ENCODE data around the gene NDUFS6. TPM values are rescaled to one million over a fixed set of nuclear protein-coding genes. Genes with fewer than 3 reads are reported as not detected.

Gene NDUFS6
- polyA plus RNA-seq, 2 of the 4 experiments (the other 2 are of a cell fraction), result 76.0 to 192 TPM

DNA sequence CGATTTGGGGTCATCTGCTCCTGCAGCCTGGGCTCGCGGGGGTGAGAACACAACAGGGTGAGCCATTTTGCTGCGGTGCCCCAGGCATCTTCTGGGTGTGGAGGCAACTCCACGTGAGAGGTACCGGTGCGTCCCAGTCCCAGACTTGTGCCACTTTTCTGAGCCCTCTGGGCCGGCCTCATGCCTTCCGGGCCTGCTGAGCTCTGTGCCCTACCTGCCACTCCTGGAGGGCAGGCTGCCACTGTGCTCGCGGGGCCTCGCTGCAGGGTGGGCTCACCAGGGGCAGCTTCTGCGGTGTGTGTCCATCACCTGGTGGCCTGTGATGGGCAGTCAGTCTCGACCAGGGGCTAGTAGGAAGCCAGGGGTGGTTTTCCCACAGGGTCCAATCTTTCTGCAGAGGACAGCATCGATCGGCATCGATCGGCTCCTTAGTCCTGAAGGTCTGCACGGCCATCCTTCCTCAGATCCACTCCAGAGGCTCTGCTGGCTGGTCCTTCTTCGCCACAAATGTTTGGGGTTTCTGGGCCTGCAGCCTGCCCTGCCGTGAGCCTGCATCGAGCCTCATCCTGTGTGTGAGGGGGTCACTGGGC lies 58.9 kb downstream of the NDUFS6 start (continued):
- TF ChIP-seq ESRRA (IDR thresholded peaks at IDR 0.05; ENCODE audit: borderline replicate concordance, low read length), result no peak
- TF ChIP-seq KDM5A (IDR thresholded peaks at IDR 0.05), result no peak

DNA sequence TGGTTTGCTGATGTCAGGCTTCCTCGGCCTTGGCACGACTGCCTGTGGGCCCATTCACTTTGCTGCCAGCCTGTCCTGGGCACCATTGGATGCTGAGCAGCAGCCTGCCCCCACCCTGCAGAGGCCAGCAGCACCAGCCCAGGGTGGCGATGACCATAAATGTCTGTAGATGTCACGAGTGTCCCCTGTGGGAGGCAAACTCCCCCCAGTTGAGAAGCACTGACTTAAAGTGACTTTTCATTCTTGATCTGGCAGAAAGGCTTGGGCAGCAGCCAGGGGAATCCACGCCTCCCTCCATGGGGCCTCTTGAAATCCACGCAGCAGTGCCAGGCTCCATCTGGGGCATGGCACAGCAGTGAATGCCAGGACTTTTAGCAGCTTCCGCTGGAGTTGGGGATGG lies 59.7 kb downstream of the NDUFS6 start:
- no peaks in the 10 kb centered on the region for H3K9me3 ChIP-seq
- no peak for DNase-seq (ENCODE audit: low read depth in 1 of 2, low spot score in 1 of 2)
- H3K4me2 ChIP-seq, result no peak overlapping the region
- H3K27ac ChIP-seq, result no peak overlapping the region
- TF ChIP-seq, protein P1, sequence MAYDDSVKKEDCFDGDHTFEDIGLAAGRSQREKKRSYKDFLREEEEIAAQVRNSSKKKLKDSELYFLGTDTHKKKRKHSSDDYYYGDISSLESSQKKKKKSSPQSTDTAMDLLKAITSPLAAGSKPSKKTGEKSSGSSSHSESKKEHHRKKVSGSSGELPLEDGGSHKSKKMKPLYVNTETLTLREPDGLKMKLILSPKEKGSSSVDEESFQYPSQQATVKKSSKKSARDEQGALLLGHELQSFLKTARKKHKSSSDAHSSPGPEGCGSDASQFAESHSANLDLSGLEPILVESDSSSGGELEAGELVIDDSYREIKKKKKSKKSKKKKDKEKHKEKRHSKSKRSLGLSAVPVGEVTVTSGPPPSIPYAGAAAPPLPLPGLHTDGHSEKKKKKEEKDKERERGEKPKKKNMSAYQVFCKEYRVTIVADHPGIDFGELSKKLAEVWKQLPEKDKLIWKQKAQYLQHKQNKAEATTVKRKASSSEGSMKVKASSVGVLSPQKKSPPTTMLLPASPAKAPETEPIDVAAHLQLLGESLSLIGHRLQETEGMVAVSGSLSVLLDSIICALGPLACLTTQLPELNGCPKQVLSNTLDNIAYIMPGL (CRISPR knock-in tag; IDR thresholded peaks at IDR 0.05; ENCODE audit: borderline replicate concordance), result no peak
- no peak for TF ChIP-seq SMC3 (IDR thresholded peaks at IDR 0.05)
- TF ChIP-seq MYC (IDR thresholded peaks at IDR 0.05; ENCODE audit: borderline replicate concordance, low read length), result no peak
- TF ChIP-seq, protein P2, sequence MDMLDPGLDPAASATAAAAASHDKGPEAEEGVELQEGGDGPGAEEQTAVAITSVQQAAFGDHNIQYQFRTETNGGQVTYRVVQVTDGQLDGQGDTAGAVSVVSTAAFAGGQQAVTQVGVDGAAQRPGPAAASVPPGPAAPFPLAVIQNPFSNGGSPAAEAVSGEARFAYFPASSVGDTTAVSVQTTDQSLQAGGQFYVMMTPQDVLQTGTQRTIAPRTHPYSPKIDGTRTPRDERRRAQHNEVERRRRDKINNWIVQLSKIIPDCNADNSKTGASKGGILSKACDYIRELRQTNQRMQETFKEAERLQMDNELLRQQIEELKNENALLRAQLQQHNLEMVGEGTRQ (IDR thresholded peaks at IDR 0.05), result no peak
- TF ChIP-seq, protein P3, sequence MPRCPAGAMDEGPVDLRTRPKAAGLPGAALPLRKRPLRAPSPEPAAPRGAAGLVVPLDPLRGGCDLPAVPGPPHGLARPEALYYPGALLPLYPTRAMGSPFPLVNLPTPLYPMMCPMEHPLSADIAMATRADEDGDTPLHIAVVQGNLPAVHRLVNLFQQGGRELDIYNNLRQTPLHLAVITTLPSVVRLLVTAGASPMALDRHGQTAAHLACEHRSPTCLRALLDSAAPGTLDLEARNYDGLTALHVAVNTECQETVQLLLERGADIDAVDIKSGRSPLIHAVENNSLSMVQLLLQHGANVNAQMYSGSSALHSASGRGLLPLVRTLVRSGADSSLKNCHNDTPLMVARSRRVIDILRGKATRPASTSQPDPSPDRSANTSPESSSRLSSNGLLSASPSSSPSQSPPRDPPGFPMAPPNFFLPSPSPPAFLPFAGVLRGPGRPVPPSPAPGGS (IDR thresholded peaks at IDR 0.05), result no peak
- no peak for TF ChIP-seq PHF8 (IDR thresholded peaks at IDR 0.05; ENCODE audit: borderline replicate concordance, low read depth)
- TF ChIP-seq ZSCAN20 (CRISPR knock-in tag; IDR thresholded peaks at IDR 0.05), result no peak
- TF ChIP-seq, protein P4, sequence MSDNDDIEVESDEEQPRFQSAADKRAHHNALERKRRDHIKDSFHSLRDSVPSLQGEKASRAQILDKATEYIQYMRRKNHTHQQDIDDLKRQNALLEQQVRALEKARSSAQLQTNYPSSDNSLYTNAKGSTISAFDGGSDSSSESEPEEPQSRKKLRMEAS (IDR thresholded peaks at IDR 0.05), result no peak
- no peak for TF ChIP-seq CBX2 (IDR thresholded peaks at IDR 0.05; ENCODE audit: borderline replicate concordance, low read depth)
- TF ChIP-seq FOSL2 (IDR thresholded peaks at IDR 0.05), result no peak
- no peak for TF ChIP-seq FOSL2 (CRISPR knock-in tag; IDR thresholded peaks at IDR 0.05)
- TF ChIP-seq KDM5A (IDR thresholded peaks at IDR 0.05), result no peak
- no peak for TF ChIP-seq RFX5 (IDR thresholded peaks at IDR 0.05)
- H3K4me3 ChIP-seq, result no peak overlapping the region
- 38% methylated on average over 4 of the region's 7 CpGs for WGBS (ENCODE audit: missing lambda C conversion rate)
- ATAC-seq, result no peak
- POLR2A ChIA-PET, result no interaction called here
- FAIRE-seq, result no peak
- H3K4me1 ChIP-seq, result no peaks in the 10 kb centered on the region
- CTCF ChIA-PET, result no interaction called here

DNA sequence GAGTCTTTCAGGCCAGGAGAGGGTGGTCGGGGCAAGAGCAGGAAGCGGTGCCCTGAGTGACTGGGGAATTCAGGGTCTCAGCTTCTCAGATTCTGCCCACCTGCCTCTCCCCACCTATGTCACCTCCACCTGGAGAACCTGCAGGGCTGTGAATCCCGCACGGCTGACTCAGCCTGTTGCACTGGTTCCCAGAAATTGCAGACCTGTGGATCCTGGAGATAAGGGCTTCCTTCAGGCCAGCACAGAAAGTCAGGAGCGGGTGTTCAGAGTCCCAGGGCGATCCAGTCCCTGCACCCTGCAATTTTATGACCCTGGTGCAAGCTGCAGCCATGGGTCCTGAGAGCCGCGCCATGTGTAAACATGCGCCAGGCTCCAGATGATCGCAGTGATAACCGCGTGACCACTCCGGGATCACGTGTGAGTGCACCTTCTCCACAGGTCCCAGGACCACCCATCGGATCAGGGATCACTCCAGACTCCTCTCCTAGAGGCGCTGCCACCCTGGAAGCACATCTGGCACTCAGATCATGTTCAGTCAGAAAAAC lies 63.8 kb downstream of the NDUFS6 start:
- ChIA-PET CTCF (no interaction called here), POLR2A (no interaction called here)
- FAIRE-seq (no peak), ATAC-seq (no peak), DNase-seq (ENCODE audit: low read depth in 1 of 2, low spot score in 1 of 2) (no peak)
- Histone ChIP-seq H3K27ac (no peak overlapping the region), H3K4me1 (no peaks in the 10 kb centered on the region), H3K9me3 (no peaks in the 10 kb centered on the region), H3K4me3 (no peak overlapping the region), H3K4me2 (no peak overlapping the region)
- 36% methylated on average over 12 of the region's 16 CpGs for WGBS (ENCODE audit: missing lambda C conversion rate)
- TF ChIP-seq KDM1A (IDR thresholded peaks at IDR 0.05; ENCODE audit: low read depth), result no peak
- no peak for TF ChIP-seq SREBF2 (IDR thresholded peaks at IDR 0.05)
- TF ChIP-seq PHF8 (IDR thresholded peaks at IDR 0.05; ENCODE audit: borderline replicate concordance, low read depth), result no peak
- TF ChIP-seq, protein P5, sequence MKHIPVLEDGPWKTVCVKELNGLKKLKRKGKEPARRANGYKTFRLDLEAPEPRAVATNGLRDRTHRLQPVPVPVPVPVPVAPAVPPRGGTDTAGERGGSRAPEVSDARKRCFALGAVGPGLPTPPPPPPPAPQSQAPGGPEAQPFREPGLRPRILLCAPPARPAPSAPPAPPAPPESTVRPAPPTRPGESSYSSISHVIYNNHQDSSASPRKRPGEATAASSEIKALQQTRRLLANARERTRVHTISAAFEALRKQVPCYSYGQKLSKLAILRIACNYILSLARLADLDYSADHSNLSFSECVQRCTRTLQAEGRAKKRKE (CRISPR knock-in tag; IDR thresholded peaks at IDR 0.05; ENCODE audit: low read depth), result no peak
- no peak for TF ChIP-seq MAZ (IDR thresholded peaks at IDR 0.05; ENCODE audit: borderline replicate concordance, low read depth, low read length)
- TF ChIP-seq POLR2AphosphoS2 (conservative IDR thresholded peaks at IDR 0.05; ENCODE audit: low read length), result no peak
- TF ChIP-seq JUNB (IDR thresholded peaks at IDR 0.05), result no peak
- TF ChIP-seq ZNF302 (CRISPR knock-in tag; IDR thresholded peaks at IDR 0.05), result no peak
- TF ChIP-seq POLR2A (IDR thresholded peaks at IDR 0.05; ENCODE audit: low read length), result no peak
- no peak for TF ChIP-seq NFE2L2 (conservative IDR thresholded peaks at IDR 0.05; ENCODE audit: low read length)
- TF ChIP-seq HOXB5 (CRISPR knock-in tag; IDR thresholded peaks at IDR 0.05), result no peak
- no peak for TF ChIP-seq HOXB13 (CRISPR knock-in tag; IDR thresholded peaks at IDR 0.05; ENCODE audit: low read depth)
- TF ChIP-seq, protein P2 (IDR thresholded peaks at IDR 0.05), result no peak
- no peak for TF ChIP-seq JUN (IDR thresholded peaks at IDR 0.05)
- TF ChIP-seq TFCP2L1 (CRISPR knock-in tag; IDR thresholded peaks at IDR 0.05), result no peak
- TF ChIP-seq HEYL (CRISPR knock-in tag; IDR thresholded peaks at IDR 0.05), result no peak
- TF ChIP-seq, protein P4 (IDR thresholded peaks at IDR 0.05), result no peak

Measured in A549 (cell line).